ENCODE results near the gene CASK. TPM values are rescaled to one million over a fixed set of nuclear protein-coding genes. Genes with fewer than 3 reads are reported as not detected.

CASK gene
- total and polyA plus RNA-seq, 10 donors: 4.7 to 63.7 (median 42.8) TPM

GRCh38 chrX:41667631-41668030, 255.7 kb downstream of the CASK start:
- peaks cover 0 to 11% (median 0%) of the 10 kb centered on the region in 6 donors for H3K36me3 ChIP-seq
- H3K27ac ChIP-seq: no peak overlapping the region
- intact Hi-C loops (cut with DNase I; ENCODE audit: low total_unique reads): no loop called here
- no peak overlapping the region for H3K4me3 ChIP-seq
- WGBS, 5 donors: 88 to 98% (median 92%) methylated on average over 3 of the region's 3 CpGs
- no peak for DNase-seq
- TF ChIP-seq CTCF (IDR thresholded peaks at IDR 0.05 in 8 of 11, conservative IDR thresholded peaks at IDR 0.05 in 3 of 11) (no peak), POLR2A (IDR thresholded peaks at IDR 0.05) (no peak), POLR2AphosphoS5 (IDR thresholded peaks at IDR 0.05) (no peak)
- H3K27me3 ChIP-seq (replicated peaks in 1 of 7): no peaks in the 10 kb centered on the region
- peaks cover 0 to 5% (median 0%) of the 10 kb centered on the region in 6 donors for H3K4me1 ChIP-seq
- no peaks in the 10 kb centered on the region for H3K9me3 ChIP-seq

GRCh38 chrX:41666251-41666650, 257.1 kb downstream of the CASK start:
- TF ChIP-seq POLR2A (IDR thresholded peaks at IDR 0.05) (no peak), POLR2AphosphoS5 (IDR thresholded peaks at IDR 0.05) (no peak), CTCF (IDR thresholded peaks at IDR 0.05 in 8 of 11, conservative IDR thresholded peaks at IDR 0.05 in 3 of 11) (no peak)
- Histone ChIP-seq H3K4me1 (peaks cover 0 to 5% (median 0%) of the 10 kb centered on the region in 6 donors), H3K4me3 (no peak overlapping the region), H3K27ac (no peak overlapping the region), H3K27me3 (replicated peaks in 1 of 7) (no peaks in the 10 kb centered on the region), H3K9me3 (no peaks in the 10 kb centered on the region), H3K36me3 (peaks cover 0 to 10% (median 0%) of the 10 kb centered on the region in 6 donors)
- DNase-seq: no peak
- 5 to 65% (median 43%) methylated on average over 1 of the region's 1 CpG for WGBS, 5 donors
- intact Hi-C loops (cut with DNase I; ENCODE audit: low total_unique reads): no loop called here

DNA sequence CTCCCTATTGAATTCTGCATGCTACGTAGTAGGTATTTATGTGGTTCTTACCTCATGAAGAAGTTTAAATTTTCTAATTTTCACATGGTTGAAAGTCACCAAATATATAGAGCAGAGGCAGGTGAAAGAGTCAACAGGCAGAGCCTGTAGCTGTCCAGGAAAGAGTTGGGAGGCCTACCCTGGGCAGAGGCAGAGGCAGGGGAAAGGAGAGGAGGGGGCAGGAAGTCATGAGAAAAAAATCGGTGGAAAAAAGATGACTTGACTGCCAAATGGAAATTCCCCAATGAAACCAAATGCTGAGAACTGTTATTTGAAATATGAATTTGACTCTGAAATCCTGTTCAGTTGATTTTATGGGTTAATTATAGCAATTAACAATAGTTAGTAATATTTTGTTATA, 257.7 kb downstream of the CASK start:
- H3K27me3 ChIP-seq (replicated peaks in 1 of 7): no peaks in the 10 kb centered on the region
- H3K27ac ChIP-seq: no peak overlapping the region
- no peak overlapping the region for H3K4me3 ChIP-seq
- peaks cover 0 to 6% (median 0%) of the 10 kb centered on the region in 6 donors for H3K36me3 ChIP-seq
- H3K9me3 ChIP-seq: no peaks in the 10 kb centered on the region
- intact Hi-C loops (cut with DNase I; ENCODE audit: low total_unique reads): no loop called here
- TF ChIP-seq POLR2A (IDR thresholded peaks at IDR 0.05) (no peak), POLR2AphosphoS5 (IDR thresholded peaks at IDR 0.05) (no peak), CTCF (IDR thresholded peaks at IDR 0.05 in 8 of 11, conservative IDR thresholded peaks at IDR 0.05 in 3 of 11) (no peak)
- 44 to 58% (median 56%) methylated on average over 2 of the region's 2 CpGs for WGBS, 5 donors
- DNase-seq: no peak
- peaks cover 0 to 5% (median 0%) of the 10 kb centered on the region in 6 donors for H3K4me1 ChIP-seq

- TF ChIP-seq POLR2A (IDR thresholded peaks at IDR 0.05) (no peak), CTCF (IDR thresholded peaks at IDR 0.05 in 8 of 11, conservative IDR thresholded peaks at IDR 0.05 in 3 of 11) (no peak), POLR2AphosphoS5 (IDR thresholded peaks at IDR 0.05) (no peak)
- no peak overlapping the region for H3K27ac ChIP-seq
- no peaks in the 10 kb centered on the region for H3K9me3 ChIP-seq
- peaks cover 0 to 9% (median 5%) of the 10 kb centered on the region in 6 donors for H3K36me3 ChIP-seq
- no peak overlapping the region for H3K4me3 ChIP-seq
- intact Hi-C loops (cut with DNase I; ENCODE audit: low total_unique reads): no loop called here
- no peaks in the 10 kb centered on the region for H3K27me3 ChIP-seq (replicated peaks in 1 of 7)
- DNase-seq: no peak
- H3K4me1 ChIP-seq: peaks cover 0 to 5% (median 0%) of the 10 kb centered on the region in 6 donors
Measured at GRCh38 chrX:41664908-41665307, 258.4 kb downstream of the CASK start.
